K562 (cell line): ENCODE results near the gene CDT1. TPM values are rescaled to one million over a fixed set of nuclear protein-coding genes. Genes with fewer than 3 reads are reported as not detected.

Experiments
- BHLHE40 ChIP-seq: IDR thresholded peaks from 2 replicates; pipeline ENCODE4 v1.6.1; 2011; ENCODE audit warnings: low read length, improper control_type of control experiment
- ETV1 ChIP-seq: fragments of 450-650 bp; conservative IDR thresholded peaks from 2 replicates; pipeline ENCODE4 v1.6.1; 2016; ENCODE audit warnings: missing genetic modification characterization, control low read depth, low read depth, missing compliant biosample characterization
- GTF2F1 ChIP-seq: IDR thresholded peaks from 2 replicates; pipeline ENCODE4 v1.6.1; 2011; ENCODE audit warnings: low read depth, low read length, improper control_type of control experiment
- POU5F1 ChIP-seq: fragments of 150-350 bp; IDR thresholded peaks from 2 replicates; pipeline ENCODE4 v1.6.1; 2014; ENCODE audit warnings: borderline replicate concordance, low read length, low read depth, mild to moderate bottlenecking; ENCODE audit not compliant: partially characterized antibody
- PTTG1 ChIP-seq: fragments of 450-650 bp; IDR thresholded peaks from 2 replicates; pipeline ENCODE4 v1.6.1; 2016; ENCODE audit warnings: low read depth, mild to moderate bottlenecking, missing genetic modification characterization, missing compliant biosample characterization
- RBBP5 ChIP-seq: fragments of 200-600 bp; sonication (generic); IDR thresholded peaks from 2 replicates; pipeline ENCODE4 v1.6.1; 2012; ENCODE audit warnings: borderline replicate concordance, mild to moderate bottlenecking, low read length, control low read depth, inconsistent platforms; ENCODE audit not compliant: insufficient read depth, poor library complexity, severe bottlenecking
- SREBF1 ChIP-seq: fragments of 150-350 bp; IDR thresholded peaks from 2 replicates; pipeline ENCODE4 v1.6.1; 2014; ENCODE audit warnings: antibody characterized with exemption, low read depth, low read length, borderline replicate concordance
- XRCC3 ChIP-seq: fragments of 450-650 bp; IDR thresholded peaks from 2 replicates; pipeline ENCODE4 v1.6.1; 2017; ENCODE audit warnings: mild to moderate bottlenecking, moderate library complexity
- ZFP36 ChIP-seq: fragments of 150-350 bp; IDR thresholded peaks from 2 replicates; pipeline ENCODE4 v1.6.1; 2018; ENCODE audit warnings: low read length, low read depth; ENCODE audit not compliant: partially characterized antibody
- ZNF165 ChIP-seq: fragments of 250-450 bp; sonication (Bioruptor Pico); IDR thresholded peaks from 2 replicates; pipeline ENCODE4 v1.4.0; 2020; ENCODE audit warnings: borderline replicate concordance
- ZNF282 ChIP-seq: sonication (generic); formaldehyde crosslinking; IDR thresholded peaks from 2 replicates; pipeline ENCODE4 v1.8.1; 2023; ENCODE audit warnings: missing genetic modification reagents
- ZNF668 ChIP-seq: fragments of 250-450 bp; sonication (Bioruptor Pico); IDR thresholded peaks from 2 replicates; pipeline ENCODE4 v1.8.0; 2022; ENCODE audit warnings: mild to moderate bottlenecking, inconsistent platforms
- polyA plus RNA-seq, 8 experiments: library from polyadenylated mRNA; depleted of rRNA in 4 of 8; stranded (reverse) in 5 of 8; unstranded in 3 of 8; fragments of >200 nt; fragmentation: Nextera tagmentation in 2 of 8; fragmentation: Illumina TruSeq in 1 of 8; extraction: Ambion mirVana in 2 of 8; extraction: Trizol in 1 of 8; gene quantifications; 2 replicates each; pipeline versions ENCODE4 v1.2.1 to v1.2.3, GENCODE V29; 2011 to 2014; ENCODE audit warnings: inconsistent platforms in 1 of 8, missing spikeins in 1 of 8
- total RNA-seq, 7 experiments: library from RNA; depleted of rRNA in 6 of 7; stranded (reverse); fragments of >200 nt in 6 of 7; fragmentation: Illumina TruSeq in 2 of 7; extraction: Trizol in 2 of 7; gene quantifications; 2 replicates each; pipeline versions ENCODE4 v1.2.1 to v1.2.3, GENCODE V29; 2011 to 2021; ENCODE audit warnings: low replicate concordance in 1 of 7
- TF ChIP-seq, protein P1 (sequence below): sonication (generic); formaldehyde crosslinking; IDR thresholded peaks from 2 replicates; pipeline ENCODE4 v1.8.0; 2022; ENCODE audit warnings: missing genetic modification reagents, mild to moderate bottlenecking, borderline replicate concordance
- TF ChIP-seq, protein P2 (sequence below), 2 experiments: fragments of 450-650 bp in 1 of 2; sonication (generic) in 1 of 2; formaldehyde crosslinking; conservative IDR thresholded peaks; 2 replicates each; pipeline versions ENCODE4 v1.4.0 to v1.8.1; 2020 to 2022; ENCODE audit warnings: mild to moderate bottlenecking in 1 of 2, missing genetic modification reagents in 1 of 2
- TF ChIP-seq, protein P3 (sequence below): sonication (generic); formaldehyde crosslinking; IDR thresholded peaks from 2 replicates; pipeline ENCODE4 v1.8.1; 2023; ENCODE audit warnings: mild to moderate bottlenecking, missing genetic modification reagents
- TF ChIP-seq, protein P4 (sequence below): fragments of 200-800 bp; sonication (Bioruptor generic); IDR thresholded peaks from 2 replicates; pipeline ENCODE4 v1.6.1; 2017; ENCODE audit warnings: missing genetic modification characterization, missing compliant biosample characterization
- TF ChIP-seq, protein P5 (sequence below): sonication (generic); formaldehyde crosslinking; IDR thresholded peaks from 2 replicates; pipeline ENCODE4 v1.8.0; 2022; ENCODE audit warnings: mild to moderate bottlenecking, missing genetic modification reagents, borderline replicate concordance

CDT1 gene
- total and polyA plus RNA-seq, 9 of the 15 experiments (the other 6 are each of a cell fraction or from before 2014, with no cell fraction given), result 0.92 to 178 (median 14.2) TPM

DNA sequence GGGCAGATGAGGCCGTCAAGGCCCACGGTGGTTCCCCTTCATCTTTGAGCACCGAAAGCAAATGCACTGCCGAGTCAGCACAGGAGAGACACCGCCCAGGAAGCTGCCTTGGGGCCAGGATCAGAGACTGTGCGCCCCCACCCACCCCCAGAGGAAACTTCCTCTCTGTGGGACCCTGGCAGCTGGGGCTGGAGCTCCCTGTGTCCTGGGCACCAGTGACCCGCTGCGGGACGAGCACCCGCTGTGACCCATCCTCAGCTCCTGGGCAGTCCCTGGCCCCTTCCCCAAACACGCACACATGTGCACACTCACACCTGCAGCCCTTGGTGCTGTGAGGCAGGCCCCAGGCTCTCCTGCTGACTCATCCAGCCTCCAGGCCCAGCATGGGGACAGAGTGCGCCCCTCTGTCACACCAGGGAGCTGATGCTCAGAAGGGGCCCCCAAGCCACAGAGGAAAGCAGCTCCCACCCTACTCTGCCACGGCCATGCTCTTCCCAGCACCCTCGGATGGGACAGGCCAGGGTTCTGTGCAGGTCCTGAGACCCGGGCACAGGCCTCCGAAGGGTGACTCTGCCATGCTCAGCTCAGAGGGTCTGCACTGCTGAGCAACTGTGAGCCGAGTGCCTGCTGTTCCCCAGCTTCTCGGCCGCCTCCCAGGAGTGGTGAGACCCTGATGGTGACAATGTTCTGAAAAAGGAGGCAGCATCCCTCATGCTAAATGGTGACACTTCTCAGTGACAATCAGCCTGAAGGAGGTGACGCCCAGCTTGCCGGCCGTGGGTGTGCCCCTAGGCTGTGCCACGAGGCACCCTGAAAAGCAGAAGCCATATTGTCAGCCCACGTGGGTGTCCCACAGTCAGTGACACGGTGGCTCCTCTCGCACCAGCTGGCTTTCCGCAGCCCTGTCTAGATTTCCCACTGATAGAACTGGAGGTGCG, 22.2 kb upstream of the CDT1 start (continued):
- TF ChIP-seq ETV1 (tag), result peak; percentile 67
- no peak for TF ChIP-seq SREBF1
- peak; percentile 74 for TF ChIP-seq RBBP5
- 0 out of 2 replicates have a peak, but pooled peaks have one; percentile 44 for TF ChIP-seq BHLHE40
- no peak for TF ChIP-seq POU5F1
- TF ChIP-seq GTF2F1, result no peak
- TF ChIP-seq, protein P1, sequence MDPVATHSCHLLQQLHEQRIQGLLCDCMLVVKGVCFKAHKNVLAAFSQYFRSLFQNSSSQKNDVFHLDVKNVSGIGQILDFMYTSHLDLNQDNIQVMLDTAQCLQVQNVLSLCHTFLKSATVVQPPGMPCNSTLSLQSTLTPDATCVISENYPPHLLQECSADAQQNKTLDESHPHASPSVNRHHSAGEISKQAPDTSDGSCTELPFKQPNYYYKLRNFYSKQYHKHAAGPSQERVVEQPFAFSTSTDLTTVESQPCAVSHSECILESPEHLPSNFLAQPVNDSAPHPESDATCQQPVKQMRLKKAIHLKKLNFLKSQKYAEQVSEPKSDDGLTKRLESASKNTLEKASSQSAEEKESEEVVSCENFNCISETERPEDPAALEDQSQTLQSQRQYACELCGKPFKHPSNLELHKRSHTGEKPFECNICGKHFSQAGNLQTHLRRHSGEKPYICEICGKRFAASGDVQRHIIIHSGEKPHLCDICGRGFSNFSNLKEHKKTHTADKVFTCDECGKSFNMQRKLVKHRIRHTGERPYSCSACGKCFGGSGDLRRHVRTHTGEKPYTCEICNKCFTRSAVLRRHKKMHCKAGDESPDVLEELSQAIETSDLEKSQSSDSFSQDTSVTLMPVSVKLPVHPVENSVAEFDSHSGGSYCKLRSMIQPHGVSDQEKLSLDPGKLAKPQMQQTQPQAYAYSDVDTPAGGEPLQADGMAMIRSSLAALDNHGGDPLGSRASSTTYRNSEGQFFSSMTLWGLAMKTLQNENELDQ, result peak; percentile 3; the same call in 1 of the 2 replicates
- peak; percentile 39 for TF ChIP-seq ZFP36
- TF ChIP-seq XRCC3, result no peak
- TF ChIP-seq ZNF282 (CRISPR knock-in tag), result no peak
- no peak for TF ChIP-seq PTTG1 (tag)
- TF ChIP-seq, protein P2, sequence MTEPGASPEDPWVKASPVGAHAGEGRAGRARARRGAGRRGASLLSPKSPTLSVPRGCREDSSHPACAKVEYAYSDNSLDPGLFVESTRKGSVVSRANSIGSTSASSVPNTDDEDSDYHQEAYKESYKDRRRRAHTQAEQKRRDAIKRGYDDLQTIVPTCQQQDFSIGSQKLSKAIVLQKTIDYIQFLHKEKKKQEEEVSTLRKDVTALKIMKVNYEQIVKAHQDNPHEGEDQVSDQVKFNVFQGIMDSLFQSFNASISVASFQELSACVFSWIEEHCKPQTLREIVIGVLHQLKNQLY (CRISPR knock-in tag; conservative IDR thresholded peaks at IDR 0.05), result no peak
- TF ChIP-seq, protein P3, sequence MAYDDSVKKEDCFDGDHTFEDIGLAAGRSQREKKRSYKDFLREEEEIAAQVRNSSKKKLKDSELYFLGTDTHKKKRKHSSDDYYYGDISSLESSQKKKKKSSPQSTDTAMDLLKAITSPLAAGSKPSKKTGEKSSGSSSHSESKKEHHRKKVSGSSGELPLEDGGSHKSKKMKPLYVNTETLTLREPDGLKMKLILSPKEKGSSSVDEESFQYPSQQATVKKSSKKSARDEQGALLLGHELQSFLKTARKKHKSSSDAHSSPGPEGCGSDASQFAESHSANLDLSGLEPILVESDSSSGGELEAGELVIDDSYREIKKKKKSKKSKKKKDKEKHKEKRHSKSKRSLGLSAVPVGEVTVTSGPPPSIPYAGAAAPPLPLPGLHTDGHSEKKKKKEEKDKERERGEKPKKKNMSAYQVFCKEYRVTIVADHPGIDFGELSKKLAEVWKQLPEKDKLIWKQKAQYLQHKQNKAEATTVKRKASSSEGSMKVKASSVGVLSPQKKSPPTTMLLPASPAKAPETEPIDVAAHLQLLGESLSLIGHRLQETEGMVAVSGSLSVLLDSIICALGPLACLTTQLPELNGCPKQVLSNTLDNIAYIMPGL (CRISPR knock-in tag), result 0 out of 2 replicates have a peak, but pooled peaks have one; percentile 26
- TF ChIP-seq, protein P4, sequence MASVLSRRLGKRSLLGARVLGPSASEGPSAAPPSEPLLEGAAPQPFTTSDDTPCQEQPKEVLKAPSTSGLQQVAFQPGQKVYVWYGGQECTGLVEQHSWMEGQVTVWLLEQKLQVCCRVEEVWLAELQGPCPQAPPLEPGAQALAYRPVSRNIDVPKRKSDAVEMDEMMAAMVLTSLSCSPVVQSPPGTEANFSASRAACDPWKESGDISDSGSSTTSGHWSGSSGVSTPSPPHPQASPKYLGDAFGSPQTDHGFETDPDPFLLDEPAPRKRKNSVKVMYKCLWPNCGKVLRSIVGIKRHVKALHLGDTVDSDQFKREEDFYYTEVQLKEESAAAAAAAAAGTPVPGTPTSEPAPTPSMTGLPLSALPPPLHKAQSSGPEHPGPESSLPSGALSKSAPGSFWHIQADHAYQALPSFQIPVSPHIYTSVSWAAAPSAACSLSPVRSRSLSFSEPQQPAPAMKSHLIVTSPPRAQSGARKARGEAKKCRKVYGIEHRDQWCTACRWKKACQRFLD, result peak; percentile 64; the same call in 1 of the 2 replicates
- TF ChIP-seq ZNF668 (CRISPR knock-in tag), result no peak
- TF ChIP-seq, protein P5, sequence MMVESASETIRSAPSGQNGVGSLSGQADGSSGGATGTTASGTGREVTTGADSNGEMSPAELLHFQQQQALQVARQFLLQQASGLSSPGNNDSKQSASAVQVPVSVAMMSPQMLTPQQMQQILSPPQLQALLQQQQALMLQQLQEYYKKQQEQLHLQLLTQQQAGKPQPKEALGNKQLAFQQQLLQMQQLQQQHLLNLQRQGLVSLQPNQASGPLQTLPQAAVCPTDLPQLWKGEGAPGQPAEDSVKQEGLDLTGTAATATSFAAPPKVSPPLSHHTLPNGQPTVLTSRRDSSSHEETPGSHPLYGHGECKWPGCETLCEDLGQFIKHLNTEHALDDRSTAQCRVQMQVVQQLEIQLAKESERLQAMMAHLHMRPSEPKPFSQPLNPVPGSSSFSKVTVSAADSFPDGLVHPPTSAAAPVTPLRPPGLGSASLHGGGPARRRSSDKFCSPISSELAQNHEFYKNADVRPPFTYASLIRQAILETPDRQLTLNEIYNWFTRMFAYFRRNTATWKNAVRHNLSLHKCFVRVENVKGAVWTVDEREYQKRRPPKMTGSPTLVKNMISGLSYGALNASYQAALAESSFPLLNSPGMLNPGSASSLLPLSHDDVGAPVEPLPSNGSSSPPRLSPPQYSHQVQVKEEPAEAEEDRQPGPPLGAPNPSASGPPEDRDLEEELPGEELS, result 0 out of 2 replicates have a peak, but pooled peaks have one; percentile 45
- TF ChIP-seq ZNF165 (CRISPR knock-in tag), result 0 out of 2 replicates have a peak, but pooled peaks have one; percentile 41
